ENCODE data around the gene MYL11. TPM values are rescaled to one million over a fixed set of nuclear protein-coding genes. Genes with fewer than 3 reads are reported as not detected.

MYL11 gene
- total RNA-seq, 2 donors from 2014 or later = 0.81 TPM; not detected in 1

- Histone ChIP-seq H3K27me3 (replicated peaks; ENCODE audit: insufficient read depth) (no peaks in the 10 kb centered on the region), H3K4me1 (ENCODE audit: control insufficient read depth in 1 of 2, low read depth in 2 of 2) (peaks cover 13 to 18% of the 10 kb centered on the region in 2 donors), H3K4me3 (no peak overlapping the region), H3K9me3 (no peaks in the 10 kb centered on the region), H3K36me3 (peaks cover 33% of the 10 kb centered on the region), H3K27ac (no peak overlapping the region)
- DNase-seq (ENCODE audit: low spot score) (no peak), ATAC-seq (ENCODE audit: insufficient number of reproducible peaks, low FRiP score, low read depth) (no peak)
- TF ChIP-seq, protein P1, sequence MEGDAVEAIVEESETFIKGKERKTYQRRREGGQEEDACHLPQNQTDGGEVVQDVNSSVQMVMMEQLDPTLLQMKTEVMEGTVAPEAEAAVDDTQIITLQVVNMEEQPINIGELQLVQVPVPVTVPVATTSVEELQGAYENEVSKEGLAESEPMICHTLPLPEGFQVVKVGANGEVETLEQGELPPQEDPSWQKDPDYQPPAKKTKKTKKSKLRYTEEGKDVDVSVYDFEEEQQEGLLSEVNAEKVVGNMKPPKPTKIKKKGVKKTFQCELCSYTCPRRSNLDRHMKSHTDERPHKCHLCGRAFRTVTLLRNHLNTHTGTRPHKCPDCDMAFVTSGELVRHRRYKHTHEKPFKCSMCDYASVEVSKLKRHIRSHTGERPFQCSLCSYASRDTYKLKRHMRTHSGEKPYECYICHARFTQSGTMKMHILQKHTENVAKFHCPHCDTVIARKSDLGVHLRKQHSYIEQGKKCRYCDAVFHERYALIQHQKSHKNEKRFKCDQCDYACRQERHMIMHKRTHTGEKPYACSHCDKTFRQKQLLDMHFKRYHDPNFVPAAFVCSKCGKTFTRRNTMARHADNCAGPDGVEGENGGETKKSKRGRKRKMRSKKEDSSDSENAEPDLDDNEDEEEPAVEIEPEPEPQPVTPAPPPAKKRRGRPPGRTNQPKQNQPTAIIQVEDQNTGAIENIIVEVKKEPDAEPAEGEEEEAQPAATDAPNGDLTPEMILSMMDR (IDR thresholded peaks at IDR 0.05) = no peak
Measured at GRCh38 chr16:30358990-30359870, 15.4 kb upstream of the MYL11 start.

DNA sequence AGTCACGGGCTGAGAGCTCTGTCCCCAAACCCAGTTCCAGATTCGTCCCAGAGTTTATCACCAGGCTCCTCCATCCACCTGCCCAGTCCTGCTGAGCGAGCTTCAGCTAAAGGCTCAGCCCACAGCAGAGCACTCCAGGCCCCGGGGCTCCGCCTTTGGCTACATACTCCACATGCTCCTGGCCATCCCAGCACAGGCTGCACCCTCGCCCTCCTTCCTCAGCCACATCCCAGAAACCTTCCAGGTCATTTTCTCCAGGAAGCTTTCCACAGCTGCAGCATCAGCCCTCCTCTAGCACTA is 14.8 kb upstream of the MYL11 start:
- H3K27me3 ChIP-seq (replicated peaks; ENCODE audit: insufficient read depth) = no peaks in the 10 kb centered on the region
- H3K27ac ChIP-seq = no peak overlapping the region
- H3K36me3 ChIP-seq = peaks cover 33% of the 10 kb centered on the region
- TF ChIP-seq, protein P1 (IDR thresholded peaks at IDR 0.05) = no peak
- H3K9me3 ChIP-seq = no peaks in the 10 kb centered on the region
- no peak for ATAC-seq (ENCODE audit: insufficient number of reproducible peaks, low FRiP score, low read depth)
- no peak overlapping the region for H3K4me3 ChIP-seq
- no peak for DNase-seq (ENCODE audit: low spot score)
- H3K4me1 ChIP-seq (ENCODE audit: control insufficient read depth in 1 of 2, low read depth in 2 of 2) = peaks cover 10 to 14% of the 10 kb centered on the region in 2 donors

GRCh38 chr16:30361180-30361579 is 13.4 kb upstream of the MYL11 start:
- peaks cover 38% of the 10 kb centered on the region for H3K36me3 ChIP-seq
- peaks cover 6 to 7% of the 10 kb centered on the region in 2 donors for H3K4me1 ChIP-seq (ENCODE audit: control insufficient read depth in 1 of 2, low read depth in 2 of 2)
- ATAC-seq (ENCODE audit: insufficient number of reproducible peaks, low FRiP score, low read depth) (no peak), DNase-seq (ENCODE audit: low spot score) (no peak)
- H3K4me3 ChIP-seq = no peak overlapping the region
- H3K9me3 ChIP-seq = no peaks in the 10 kb centered on the region
- H3K27ac ChIP-seq = no peak overlapping the region
- H3K27me3 ChIP-seq (replicated peaks; ENCODE audit: insufficient read depth) = no peaks in the 10 kb centered on the region
- TF ChIP-seq, protein P1 (IDR thresholded peaks at IDR 0.05) = no peak

DNA sequence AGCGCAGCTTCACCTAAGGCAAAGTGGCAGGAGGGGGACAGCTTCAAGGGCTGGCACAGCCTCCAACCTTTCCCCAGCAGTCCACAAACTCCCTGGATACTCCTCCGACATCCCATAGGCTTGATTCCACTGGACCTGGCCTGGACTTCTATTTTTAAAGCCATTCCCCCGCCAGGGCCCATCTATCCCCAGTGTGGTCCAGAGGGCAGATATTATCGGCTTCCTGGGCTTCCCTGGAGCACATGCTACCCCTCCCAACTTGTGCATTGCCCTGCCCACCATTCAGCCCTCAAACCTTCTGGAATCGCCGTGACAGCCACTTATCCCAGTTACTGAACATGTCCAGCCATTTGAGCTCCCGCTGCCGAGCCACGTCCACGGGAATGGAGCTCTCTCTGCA is 9.4 kb upstream of the MYL11 start:
- Histone ChIP-seq H3K36me3 (peaks cover 18% of the 10 kb centered on the region), H3K27ac (no peak overlapping the region), H3K4me3 (no peak overlapping the region), H3K9me3 (no peaks in the 10 kb centered on the region), H3K27me3 (replicated peaks; ENCODE audit: insufficient read depth) (no peaks in the 10 kb centered on the region), H3K4me1 (ENCODE audit: control insufficient read depth in 1 of 2, low read depth in 2 of 2) (peaks cover 20 to 24% of the 10 kb centered on the region in 2 donors)
- TF ChIP-seq, protein P1 (IDR thresholded peaks at IDR 0.05) = no peak
- DNase-seq (ENCODE audit: low spot score) = no peak
- no peak for ATAC-seq (ENCODE audit: insufficient number of reproducible peaks, low FRiP score, low read depth)

- Histone ChIP-seq H3K27me3 (replicated peaks; ENCODE audit: insufficient read depth) (no peaks in the 10 kb centered on the region), H3K36me3 (peaks cover 16% of the 10 kb centered on the region), H3K9me3 (no peaks in the 10 kb centered on the region), H3K4me1 (ENCODE audit: control insufficient read depth in 1 of 2, low read depth in 2 of 2) (peaks cover 23 to 24% of the 10 kb centered on the region in 2 donors), H3K4me3 (no peak overlapping the region), H3K27ac (no peak overlapping the region)
- DNase-seq (ENCODE audit: low spot score) (no peak), ATAC-seq (ENCODE audit: insufficient number of reproducible peaks, low FRiP score, low read depth) (no peak)
- TF ChIP-seq, protein P1 (IDR thresholded peaks at IDR 0.05) = no peak
Measured at GRCh38 chr16:30366511-30366910, 8.1 kb upstream of the MYL11 start.

Data from thoracic aorta (tissue), 2 donors.